ENCODE measurements around the gene PSMC3. TPM values are rescaled to one million over a fixed set of nuclear protein-coding genes. Genes with fewer than 3 reads are reported as not detected.

The PSMC3 gene
- total and polyA plus RNA-seq, 11 donors, result 121 to 258 (median 156) TPM

GRCh38 chr11:47378836-47379170, 47.4 kb downstream of the PSMC3 start:
- peaks cover 0 to 32% (median 0%) of the 10 kb centered on the region in 12 donors for H3K4me1 ChIP-seq
- ATAC-seq (no peak), DNase-seq (no peak)
- no peak for TF ChIP-seq POLR2A (IDR thresholded peaks at IDR 0.05)
- H3K36me3 ChIP-seq, result peaks cover 0 to 7% (median 0%) of the 10 kb centered on the region in 9 donors
- H3K27ac ChIP-seq, result peak overlapping the region in 6 of 12 donors; percentile 24 to 96 (median 67)
- no peaks in the 10 kb centered on the region for H3K9me3 ChIP-seq
- H3K27me3 ChIP-seq, result no peaks in the 10 kb centered on the region
- intact Hi-C loops (cut with DNase I), result loop anchor here in 6 of 10 donors (5.0 to 10.0 kb wide), 4 partner anchors 73 to 476 kb away; no protein-coding TSS in a partner anchor
- peak overlapping the region in 2 of 12 donors; percentile 50 to 70 for H3K4me3 ChIP-seq

- Histone ChIP-seq H3K36me3 (peaks cover 0 to 12% (median 0%) of the 10 kb centered on the region in 9 donors), H3K9me3 (no peaks in the 10 kb centered on the region), H3K4me1 (peaks cover 0 to 30% (median 0%) of the 10 kb centered on the region in 12 donors), H3K4me3 (peak within 1 kb of the TSS in 9 of 12 donors; percentile 26 to 70 (median 42)), H3K27ac (peak within 1 kb of the TSS in 11 of 12 donors; percentile 20 to 96 (median 52)), H3K27me3 (no peaks in the 10 kb centered on the region)
- WGBS, 4 donors, result 58 to 77% (median 64%) methylated on average over 20 to 31 of the region's 31 CpGs
- peak; percentile 65 to 83 (median 74) for DNase-seq
- peak in 1 of 2 donors; percentile 30 for TF ChIP-seq POLR2A (IDR thresholded peaks at IDR 0.05)
- TF ChIP-seq CTCF (IDR thresholded peaks at IDR 0.05), result no peak
- peak in 3 of 4 donors; percentile 41 to 60 (median 57) for ATAC-seq
- intact Hi-C loops (cut with DNase I), result loop anchor here in 6 of 10 donors (5.0 to 10.0 kb wide), 4 partner anchors 74 to 477 kb away; no protein-coding TSS in a partner anchor
These were observed 48.0 kb downstream of the PSMC3 start, which contains the start of gene SPI1 for GRCh38 chr11:47378010-47378835. Gene SPI1, minus strand, starts transcription at chr11:47378547. Its CDS starts 194 bp downstream, at chr11:47378353.

- peak in 2 of 5 donors; percentile 31 to 47 for DNase-seq
- peak in 2 of 4 donors; percentile 15 to 36 for ATAC-seq
- H3K27ac ChIP-seq, result peak overlapping the region in 11 of 12 donors; percentile 20 to 96 (median 52)
- H3K36me3 ChIP-seq, result peaks cover 0 to 18% (median 0%) of the 10 kb centered on the region in 9 donors
- no peaks in the 10 kb centered on the region for H3K27me3 ChIP-seq
- no peak for TF ChIP-seq POLR2A (IDR thresholded peaks at IDR 0.05)
- H3K9me3 ChIP-seq, result no peaks in the 10 kb centered on the region
- H3K4me1 ChIP-seq, result peaks cover 0 to 24% (median 0%) of the 10 kb centered on the region in 12 donors
- WGBS, 4 donors, result 75 to 85% (median 82%) methylated on average over 5 of the region's 5 CpGs
- intact Hi-C loops (cut with DNase I), result loop anchor here in 6 of 10 donors (5.0 to 10.0 kb wide), 4 partner anchors 75 to 477 kb away; no protein-coding TSS in a partner anchor
- peak overlapping the region in 9 of 12 donors; percentile 26 to 70 (median 42) for H3K4me3 ChIP-seq
These were observed 48.6 kb downstream of the PSMC3 start for GRCh38 chr11:47377571-47378009.

- H3K4me1 ChIP-seq, result peaks cover 0 to 21% (median 0%) of the 10 kb centered on the region in 12 donors
- H3K4me3 ChIP-seq, result peak overlapping the region in 9 of 12 donors; percentile 26 to 70 (median 42)
- intact Hi-C loops (cut with DNase I), result loop anchor here in 6 of 10 donors (5.0 to 10.0 kb wide), 4 partner anchors 76 to 478 kb away; no protein-coding TSS in a partner anchor
- WGBS, 4 donors, result 66 to 79% (median 74%) methylated on average over 9 to 14 of the region's 14 CpGs
- no peaks in the 10 kb centered on the region for H3K9me3 ChIP-seq
- DNase-seq (peak in 3 of 5 donors; percentile 52 to 84 (median 79)), ATAC-seq (peak in 3 of 4 donors; percentile 32 to 56 (median 53))
- peaks cover 0 to 23% (median 0%) of the 10 kb centered on the region in 9 donors for H3K36me3 ChIP-seq
- no peaks in the 10 kb centered on the region for H3K27me3 ChIP-seq
- H3K27ac ChIP-seq, result peak overlapping the region in 9 of 12 donors; percentile 11 to 96 (median 46)
- TF ChIP-seq POLR2A (IDR thresholded peaks at IDR 0.05) (no peak), CTCF (IDR thresholded peaks at IDR 0.05) (no peak)
These were observed 49.5 kb downstream of the PSMC3 start for GRCh38 chr11:47376525-47377371.

All from heart left ventricle (tissue), 16 donors.